ENCODE data around the gene CAPN5. TPM values are rescaled to one million over a fixed set of nuclear protein-coding genes. Genes with fewer than 3 reads are reported as not detected.

CAPN5 gene
- total and polyA plus RNA-seq, 2 donors (not counting 1 experiment from before 2014, with no cell fraction given) = 17.5 to 20.4 TPM

GRCh38 chr11:77137421-77137820, 70.7 kb downstream of the CAPN5 start:
- no peaks in the 10 kb centered on the region for H3K9me3 ChIP-seq (ENCODE audit: control insufficient read depth, insufficient read depth, low read depth, low read length)
- no peak overlapping the region for H3K4me3 ChIP-seq (replicated peaks in 1 of 4; ENCODE audit: control extremely low read depth in 1 of 4, insufficient read depth in 1 of 4, low read depth in 3 of 4, low read length in 4 of 4)
- H3K27me3 ChIP-seq (ENCODE audit: control insufficient read depth, insufficient read depth, low read length) = peaks cover 3% of the 10 kb centered on the region
- H4K20me1 ChIP-seq (ENCODE audit: control insufficient read depth, extremely low read depth, insufficient read depth, low read length) = no peaks in the 10 kb centered on the region
- H3K36me3 ChIP-seq (ENCODE audit: control insufficient read depth, insufficient read depth, low read length) = no peaks in the 10 kb centered on the region
- no peak overlapping the region for H3K9ac ChIP-seq (ENCODE audit: insufficient read depth, low read length)
- no peak overlapping the region for H3K27ac ChIP-seq (ENCODE audit: insufficient read depth, low read length)
- H3K79me2 ChIP-seq (ENCODE audit: control insufficient read depth, insufficient read depth, low read length) = no peaks in the 10 kb centered on the region
- H2AFZ ChIP-seq (ENCODE audit: low read length) = no peak overlapping the region
- H3K4me1 ChIP-seq (ENCODE audit: control insufficient read depth, extremely low read depth, insufficient read depth, low read length) = peaks cover 2% of the 10 kb centered on the region
- no peak for DNase-seq (ENCODE audit: low read depth in 2 of 2)
- no peak overlapping the region for H3K4me2 ChIP-seq (ENCODE audit: extremely low read depth, insufficient read depth, low read length)
- TF ChIP-seq, protein P1, sequence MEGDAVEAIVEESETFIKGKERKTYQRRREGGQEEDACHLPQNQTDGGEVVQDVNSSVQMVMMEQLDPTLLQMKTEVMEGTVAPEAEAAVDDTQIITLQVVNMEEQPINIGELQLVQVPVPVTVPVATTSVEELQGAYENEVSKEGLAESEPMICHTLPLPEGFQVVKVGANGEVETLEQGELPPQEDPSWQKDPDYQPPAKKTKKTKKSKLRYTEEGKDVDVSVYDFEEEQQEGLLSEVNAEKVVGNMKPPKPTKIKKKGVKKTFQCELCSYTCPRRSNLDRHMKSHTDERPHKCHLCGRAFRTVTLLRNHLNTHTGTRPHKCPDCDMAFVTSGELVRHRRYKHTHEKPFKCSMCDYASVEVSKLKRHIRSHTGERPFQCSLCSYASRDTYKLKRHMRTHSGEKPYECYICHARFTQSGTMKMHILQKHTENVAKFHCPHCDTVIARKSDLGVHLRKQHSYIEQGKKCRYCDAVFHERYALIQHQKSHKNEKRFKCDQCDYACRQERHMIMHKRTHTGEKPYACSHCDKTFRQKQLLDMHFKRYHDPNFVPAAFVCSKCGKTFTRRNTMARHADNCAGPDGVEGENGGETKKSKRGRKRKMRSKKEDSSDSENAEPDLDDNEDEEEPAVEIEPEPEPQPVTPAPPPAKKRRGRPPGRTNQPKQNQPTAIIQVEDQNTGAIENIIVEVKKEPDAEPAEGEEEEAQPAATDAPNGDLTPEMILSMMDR (conservative IDR thresholded peaks at IDR 0.05 in 1 of 2, IDR thresholded peaks at IDR 0.05 in 1 of 2; ENCODE audit: low read depth in 1 of 2, low read length in 2 of 2) = no peak
- no peak for TF ChIP-seq EZH2 (IDR thresholded peaks at IDR 0.05; ENCODE audit: low read length, missing control alignments)

- DNase-seq (ENCODE audit: low read depth in 2 of 2) = no peak
- Histone ChIP-seq H3K79me2 (ENCODE audit: control insufficient read depth, insufficient read depth, low read length) (no peaks in the 10 kb centered on the region), H3K27me3 (ENCODE audit: control insufficient read depth, insufficient read depth, low read length) (peaks cover 3% of the 10 kb centered on the region), H3K4me3 (replicated peaks in 1 of 4; ENCODE audit: control extremely low read depth in 1 of 4, insufficient read depth in 1 of 4, low read depth in 3 of 4, low read length in 4 of 4) (no peak overlapping the region), H3K27ac (ENCODE audit: insufficient read depth, low read length) (no peak overlapping the region), H3K4me1 (ENCODE audit: control insufficient read depth, extremely low read depth, insufficient read depth, low read length) (peaks cover 2% of the 10 kb centered on the region), H2AFZ (ENCODE audit: low read length) (no peak overlapping the region), H3K9ac (ENCODE audit: insufficient read depth, low read length) (no peak overlapping the region), H3K9me3 (ENCODE audit: control insufficient read depth, insufficient read depth, low read depth, low read length) (no peaks in the 10 kb centered on the region), H3K4me2 (ENCODE audit: extremely low read depth, insufficient read depth, low read length) (no peak overlapping the region), H4K20me1 (ENCODE audit: control insufficient read depth, extremely low read depth, insufficient read depth, low read length) (no peaks in the 10 kb centered on the region), H3K36me3 (ENCODE audit: control insufficient read depth, insufficient read depth, low read length) (no peaks in the 10 kb centered on the region)
- TF ChIP-seq, protein P1 (conservative IDR thresholded peaks at IDR 0.05 in 1 of 2, IDR thresholded peaks at IDR 0.05 in 1 of 2; ENCODE audit: low read depth in 1 of 2, low read length in 2 of 2) = no peak
- TF ChIP-seq EZH2 (IDR thresholded peaks at IDR 0.05; ENCODE audit: low read length, missing control alignments) = no peak
Measured at GRCh38 chr11:77138106-77138649, 71.4 kb downstream of the CAPN5 start.

- H3K79me2 ChIP-seq (ENCODE audit: control insufficient read depth, insufficient read depth, low read length) = no peaks in the 10 kb centered on the region
Measured at GRCh38 chr11:77139201-77139600, 72.4 kb downstream of the CAPN5 start.

More at GRCh38 chr11:77139201-77139600, 72.4 kb downstream of the CAPN5 start:
- DNase-seq (ENCODE audit: low read depth in 2 of 2) = no peak
- TF ChIP-seq, protein P1 (conservative IDR thresholded peaks at IDR 0.05 in 1 of 2, IDR thresholded peaks at IDR 0.05 in 1 of 2; ENCODE audit: low read depth in 1 of 2, low read length in 2 of 2) = no peak
- TF ChIP-seq EZH2 (IDR thresholded peaks at IDR 0.05; ENCODE audit: low read length, missing control alignments) = no peak
- no peak overlapping the region for H2AFZ ChIP-seq (ENCODE audit: low read length)
- peaks cover 2% of the 10 kb centered on the region for H3K4me1 ChIP-seq (ENCODE audit: control insufficient read depth, extremely low read depth, insufficient read depth, low read length)
- no peaks in the 10 kb centered on the region for H4K20me1 ChIP-seq (ENCODE audit: control insufficient read depth, extremely low read depth, insufficient read depth, low read length)
- H3K27ac ChIP-seq (ENCODE audit: insufficient read depth, low read length) = no peak overlapping the region
- H3K9ac ChIP-seq (ENCODE audit: insufficient read depth, low read length) = no peak overlapping the region
- H3K4me2 ChIP-seq (ENCODE audit: extremely low read depth, insufficient read depth, low read length) = no peak overlapping the region
- H3K36me3 ChIP-seq (ENCODE audit: control insufficient read depth, insufficient read depth, low read length) = no peaks in the 10 kb centered on the region
- H3K9me3 ChIP-seq (ENCODE audit: control insufficient read depth, insufficient read depth, low read depth, low read length) = no peaks in the 10 kb centered on the region
- H3K4me3 ChIP-seq (replicated peaks in 1 of 4; ENCODE audit: control extremely low read depth in 1 of 4, insufficient read depth in 1 of 4, low read depth in 3 of 4, low read length in 4 of 4) = no peak overlapping the region
- peaks cover 3% of the 10 kb centered on the region for H3K27me3 ChIP-seq (ENCODE audit: control insufficient read depth, insufficient read depth, low read length)

Data from fibroblast of lung (primary cell).